Endodermal cell (in vitro differentiated cells): ENCODE measurements around the gene SEMA3D. TPM values are rescaled to one million over a fixed set of nuclear protein-coding genes. Genes with fewer than 3 reads are reported as not detected.

Experiments used
- DNase-seq: peaks from one replicate; pipeline ENCODE4 v3.0.0-alpha.2; 2017
- H3K27ac ChIP-seq: 2 replicates; pipeline ENCODE4 v1.5.1; 2013; ENCODE audit warnings: mild to moderate bottlenecking, low read depth, low read length, moderate library complexity
- H3K27me3 ChIP-seq: 2 replicates; pipeline ENCODE4 v1.6.1; 2013; ENCODE audit warnings: mild to moderate bottlenecking, low read length, moderate library complexity; ENCODE audit not compliant: insufficient read depth, control insufficient read depth, poor library complexity, severe bottlenecking
- H3K36me3 ChIP-seq: 2 replicates; pipeline ENCODE4 v1.7.0; 2013; ENCODE audit warnings: mild to moderate bottlenecking, low read length, moderate library complexity; ENCODE audit not compliant: control insufficient read depth, insufficient read depth
- H3K4me1 ChIP-seq: one replicate; pipeline ENCODE4 v1.7.0; 2013; ENCODE audit warnings: low read length; ENCODE audit not compliant: control insufficient read depth, insufficient read depth
- H3K4me3 ChIP-seq: 2 replicates; pipeline ENCODE4 v1.5.1; 2013; ENCODE audit warnings: mild to moderate bottlenecking, low read length, moderate library complexity
- H3K9ac ChIP-seq: 2 replicates; pipeline ENCODE4 v1.6.1; 2013; ENCODE audit warnings: mild to moderate bottlenecking, low read length, moderate library complexity; ENCODE audit not compliant: poor library complexity, severe bottlenecking; ENCODE audit errors: extremely low read depth
- H3K9me3 ChIP-seq: 2 replicates; pipeline ENCODE4 v1.6.1; 2013; ENCODE audit warnings: mild to moderate bottlenecking, low read length, moderate library complexity; ENCODE audit not compliant: control insufficient read depth
- H3K27ac Mint-ChIP-seq: 2 replicates; pipeline ENCODE4 v1.8.0; 2020; ENCODE audit warnings: mixed read lengths
- H3K27me3 Mint-ChIP-seq: 2 replicates; pipeline ENCODE4 v1.8.0; 2021; ENCODE audit warnings: mild to moderate bottlenecking, mixed read lengths; ENCODE audit not compliant: insufficient read depth
- H3K36me3 Mint-ChIP-seq: 2 replicates; pipeline ENCODE4 v1.8.0; 2020; ENCODE audit warnings: low read depth, mixed read lengths
- H3K4me1 Mint-ChIP-seq: 2 replicates; pipeline ENCODE4 v1.8.0; 2020; ENCODE audit warnings: mixed read lengths
- H3K4me3 Mint-ChIP-seq: 2 replicates; pipeline ENCODE4 v1.8.0; 2020; ENCODE audit warnings: mild to moderate bottlenecking, moderate library complexity, mixed read lengths
- H3K9me3 Mint-ChIP-seq: 2 replicates; pipeline ENCODE4 v1.8.0; 2020; ENCODE audit warnings: mild to moderate bottlenecking, mixed read lengths
- WGBS, 2 experiments: methylation state at CpG; one replicate each; pipeline versions ENCODE4 v1.1.5 to v1.1.7; 2013; ENCODE audit warnings: missing lambda C conversion rate in 2 of 2, mixed read lengths in 1 of 2; ENCODE audit not compliant: insufficient coverage in 1 of 2, insufficient read length in 1 of 2; 5-methylcytosine and 5-hydroxymethylcytosine counted together
- total RNA-seq, 2 donors: library from RNA; stranded (reverse); fragmentation: NEBNext Ultra II Directional in 1 of 2; extraction: Animal tissue kit (Norgen Biotek cat#: 25700) in 1 of 2; gene quantifications; 2 replicates in 1 of 2; 3 replicates in 1 of 2; pipeline ENCODE4 v1.2.1, GENCODE V29; 2021
- TF ChIP-seq, protein P1 (sequence below): fragments of 200-600 bp; sonication (generic); conservative IDR thresholded peaks from 2 replicates; pipeline ENCODE4 v1.5.0; 2021; ENCODE audit warnings: antibody characterized with exemption, mild to moderate bottlenecking

SEMA3D gene
- total RNA-seq, 2 donors from 2014 or later, result 6.5 to 13.9 TPM

DNA sequence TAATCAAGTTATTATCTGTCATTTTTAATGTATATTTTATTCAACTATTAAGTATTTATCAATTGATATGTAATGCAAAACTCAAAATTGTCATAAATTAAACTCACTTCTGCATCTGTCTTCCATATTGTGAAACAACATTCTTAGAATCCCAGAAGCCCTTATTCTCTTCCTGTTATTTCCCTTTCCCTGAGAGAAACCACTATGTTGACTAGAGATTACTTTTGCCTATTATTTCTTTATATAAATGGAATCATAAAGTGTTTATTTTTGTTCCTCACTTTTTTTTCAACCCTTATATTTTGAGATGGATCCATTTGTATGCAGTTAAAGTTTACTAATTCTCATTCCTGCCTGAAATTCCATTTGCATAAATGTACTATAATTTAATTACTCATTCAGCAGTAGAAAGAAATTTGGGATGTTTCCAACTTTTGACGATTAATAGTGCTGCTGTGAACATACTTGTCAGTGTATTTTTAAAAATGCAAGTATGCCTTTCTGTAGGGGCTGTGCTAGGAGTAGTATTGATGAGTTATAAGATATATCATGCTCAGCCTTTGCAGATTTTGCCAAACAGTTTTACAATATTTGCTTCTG is 211.2 kb downstream of the SEMA3D start:
- no peak for DNase-seq
- 85% methylated on average over 1 of the region's 1 CpG; no CpG with 5 or more reads in 1 of the 2 experiments for WGBS, 2 experiments
- Mint-ChIP-seq H3K27ac (no peak overlapping the region), H3K4me3 (no peak overlapping the region), H3K4me1 (peaks cover 26% of the 10 kb centered on the region), H3K9me3 (peaks cover 10% of the 10 kb centered on the region), H3K36me3 (peaks cover 12% of the 10 kb centered on the region), H3K27me3 (no peaks in the 10 kb centered on the region)
- no peaks in the 10 kb centered on the region for H3K27me3 ChIP-seq
- H3K9ac ChIP-seq, result no peak overlapping the region
- H3K9me3 ChIP-seq, result peaks cover 28% of the 10 kb centered on the region
- peaks cover 6% of the 10 kb centered on the region for H3K4me1 ChIP-seq
- H3K27ac ChIP-seq, result no peak overlapping the region
- no peak overlapping the region for H3K4me3 ChIP-seq
- TF ChIP-seq, protein P1, sequence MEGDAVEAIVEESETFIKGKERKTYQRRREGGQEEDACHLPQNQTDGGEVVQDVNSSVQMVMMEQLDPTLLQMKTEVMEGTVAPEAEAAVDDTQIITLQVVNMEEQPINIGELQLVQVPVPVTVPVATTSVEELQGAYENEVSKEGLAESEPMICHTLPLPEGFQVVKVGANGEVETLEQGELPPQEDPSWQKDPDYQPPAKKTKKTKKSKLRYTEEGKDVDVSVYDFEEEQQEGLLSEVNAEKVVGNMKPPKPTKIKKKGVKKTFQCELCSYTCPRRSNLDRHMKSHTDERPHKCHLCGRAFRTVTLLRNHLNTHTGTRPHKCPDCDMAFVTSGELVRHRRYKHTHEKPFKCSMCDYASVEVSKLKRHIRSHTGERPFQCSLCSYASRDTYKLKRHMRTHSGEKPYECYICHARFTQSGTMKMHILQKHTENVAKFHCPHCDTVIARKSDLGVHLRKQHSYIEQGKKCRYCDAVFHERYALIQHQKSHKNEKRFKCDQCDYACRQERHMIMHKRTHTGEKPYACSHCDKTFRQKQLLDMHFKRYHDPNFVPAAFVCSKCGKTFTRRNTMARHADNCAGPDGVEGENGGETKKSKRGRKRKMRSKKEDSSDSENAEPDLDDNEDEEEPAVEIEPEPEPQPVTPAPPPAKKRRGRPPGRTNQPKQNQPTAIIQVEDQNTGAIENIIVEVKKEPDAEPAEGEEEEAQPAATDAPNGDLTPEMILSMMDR, result no peak
- H3K36me3 ChIP-seq, result no peaks in the 10 kb centered on the region

DNA sequence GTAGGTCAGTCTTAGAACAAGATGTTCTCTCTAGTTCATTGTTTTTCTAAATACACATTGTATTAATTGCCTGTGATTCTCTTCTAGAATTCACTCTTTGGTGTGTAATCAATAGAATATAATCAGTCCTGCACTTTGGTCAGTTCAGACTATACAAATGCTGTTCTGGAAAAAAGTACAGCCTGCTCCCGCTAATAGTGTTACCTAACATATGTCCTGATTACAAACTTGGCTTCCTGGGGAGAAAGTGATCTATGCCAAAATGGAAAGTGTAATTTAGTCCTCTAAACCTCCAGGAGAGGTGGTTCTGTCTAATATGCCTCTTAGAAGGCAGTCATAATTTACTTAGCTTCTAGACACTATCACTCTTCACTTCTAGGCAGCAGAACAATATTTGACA is 215.5 kb downstream of the SEMA3D start:
- no peaks in the 10 kb centered on the region for H3K27me3 Mint-ChIP-seq
- peaks cover 10% of the 10 kb centered on the region for H3K9me3 Mint-ChIP-seq
- peaks cover 20% of the 10 kb centered on the region for H3K9me3 ChIP-seq
- DNase-seq, result no peak
- H3K4me1 ChIP-seq, result no peaks in the 10 kb centered on the region
- H3K36me3 ChIP-seq, result no peaks in the 10 kb centered on the region
- 92% methylated on average over 1 of the region's 1 CpG; no CpG with 5 or more reads in 1 of the 2 experiments for WGBS, 2 experiments
- no peak overlapping the region for H3K4me3 Mint-ChIP-seq
- TF ChIP-seq, protein P1, result no peak
- peaks cover 6% of the 10 kb centered on the region for H3K4me1 Mint-ChIP-seq
- no peak overlapping the region for H3K27ac ChIP-seq
- H3K27me3 ChIP-seq, result no peaks in the 10 kb centered on the region
- no peak overlapping the region for H3K27ac Mint-ChIP-seq
- no peak overlapping the region for H3K4me3 ChIP-seq
- H3K9ac ChIP-seq, result no peak overlapping the region
- peaks cover 7% of the 10 kb centered on the region for H3K36me3 Mint-ChIP-seq

DNA sequence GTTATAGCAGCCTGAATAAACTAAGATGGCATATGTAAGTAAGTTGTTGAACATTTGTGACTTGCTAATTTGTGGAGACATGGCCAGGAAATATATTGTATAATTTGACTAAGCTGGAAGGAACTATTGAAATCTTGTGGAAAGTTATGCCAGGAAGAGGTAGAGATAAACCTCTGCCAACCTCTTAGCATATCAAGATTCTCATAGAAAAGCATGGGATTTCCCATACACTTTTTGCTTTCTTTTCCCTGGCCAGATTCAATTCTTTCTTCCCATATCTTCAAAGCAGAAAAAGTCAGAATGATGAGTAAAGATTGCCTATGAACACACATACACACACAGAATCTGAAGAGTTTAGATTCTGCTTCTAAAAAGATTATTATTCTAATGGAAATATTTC is 216.2 kb downstream of the SEMA3D start:
- Mint-ChIP-seq H3K9me3 (peaks cover 12% of the 10 kb centered on the region), H3K4me3 (no peak overlapping the region), H3K27ac (no peak overlapping the region), H3K4me1 (peaks cover 6% of the 10 kb centered on the region), H3K36me3 (peaks cover 7% of the 10 kb centered on the region), H3K27me3 (no peaks in the 10 kb centered on the region)
- Histone ChIP-seq H3K27me3 (no peaks in the 10 kb centered on the region), H3K9me3 (peaks cover 22% of the 10 kb centered on the region), H3K4me1 (no peaks in the 10 kb centered on the region), H3K36me3 (no peaks in the 10 kb centered on the region), H3K27ac (no peak overlapping the region), H3K4me3 (no peak overlapping the region), H3K9ac (no peak overlapping the region)
- DNase-seq, result no peak
- TF ChIP-seq, protein P1, result no peak
